ENCODE results near the gene HNRNPLL. TPM values are rescaled to one million over a fixed set of nuclear protein-coding genes. Genes with fewer than 3 reads are reported as not detected.

The HNRNPLL gene
- total and polyA plus RNA-seq, 2 of the 8 experiments (the other 6 are each of a cell fraction or from before 2014, with no cell fraction given) = 18.6 to 69.3 TPM

DNA sequence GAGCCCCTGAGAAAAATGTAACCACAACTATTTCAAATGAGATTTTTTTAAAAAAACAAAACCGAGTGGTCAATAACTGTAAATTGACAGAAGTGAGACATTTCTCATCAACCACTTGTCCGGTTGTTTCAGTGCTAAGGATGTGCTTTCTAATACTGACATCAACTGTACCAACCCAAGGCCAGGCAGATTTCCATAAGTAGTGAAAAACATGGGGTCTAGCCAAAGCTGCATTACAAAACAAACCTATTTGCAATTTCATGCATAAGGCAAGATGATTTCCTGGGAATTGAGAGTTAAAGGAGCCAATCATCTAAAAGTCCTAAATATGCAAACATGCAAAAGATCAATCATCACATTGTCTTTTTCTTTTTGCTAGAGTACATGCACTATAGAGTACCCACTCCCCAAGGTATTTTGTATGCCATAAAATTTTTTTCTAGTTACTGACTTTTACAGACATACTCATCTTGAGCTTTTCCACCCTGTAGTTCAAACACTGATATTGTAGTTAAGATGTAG is 22.6 kb downstream of the HNRNPLL start:
- no peak overlapping the region for H3K18ac ChIP-seq (ENCODE audit: extremely low read depth, low read length)
- H4K8ac ChIP-seq (ENCODE audit: extremely low read depth, insufficient read depth, low read length) = no peak overlapping the region
- no peak for DNase-seq (ENCODE audit: low read depth in 1 of 2, low spot score in 2 of 2)
- H3K56ac ChIP-seq (replicated peaks; ENCODE audit: insufficient read length, low read depth, low read length) = no peak overlapping the region
- WGBS, 2 experiments (ENCODE audit: extremely low coverage in 1 of 2, insufficient coverage in 1 of 2, insufficient read length in 1 of 2, insufficient replicate concordance in 2 of 2, low coverage in 1 of 2, low lambda C conversion rate in 2 of 2, missing lambda C conversion rate in 1 of 2) = 70% methylated on average over 2 of the region's 2 CpGs; no CpG with 5 or more reads in 1 of the 2 experiments
- H4K20me1 ChIP-seq (replicated peaks in 1 of 2; ENCODE audit: control insufficient read depth in 1 of 2, insufficient read depth in 2 of 2, low read length in 2 of 2) = peaks cover 0 to 2% of the 10 kb centered on the region in 2 experiments
- no peak overlapping the region for H3K4ac ChIP-seq (replicated peaks; ENCODE audit: insufficient read length, low read depth, low read length)
- H3K36me3 ChIP-seq (ENCODE audit: control insufficient read depth in 2 of 4, insufficient read depth in 4 of 4, low read length in 3 of 4) = peaks cover 3 to 52% (median 8%) of the 10 kb centered on the region in 4 experiments; a peak in 6 of 8 replicates
- H3K9me3 ChIP-seq (ENCODE audit: insufficient read depth in 2 of 2, low read depth in 1 of 2, low read length in 1 of 2) = no peaks in the 10 kb centered on the region
- H2AK5ac ChIP-seq (ENCODE audit: low read depth, low read length) = no peak overlapping the region
- H3K4me2 ChIP-seq (ENCODE audit: insufficient read depth in 1 of 2, low read depth in 2 of 2, low read length in 2 of 2) = peak overlapping the region in 1 of 2 experiments; percentile 29; a peak in 2 of 4 replicates
- 0 out of 8 replicates have a peak overlapping the region, but pooled peaks of 1 of the 4 experiments have one; percentile 10 for H3K4me3 ChIP-seq (ENCODE audit: extremely low read depth in 1 of 4, insufficient read depth in 2 of 4, low read depth in 3 of 4, low read length in 4 of 4)
- H4K5ac ChIP-seq (ENCODE audit: insufficient read length, low read depth, low read length) = no peak overlapping the region
- peaks cover 0 to 13% (median 2%) of the 10 kb centered on the region in 4 experiments; a peak in 4 of 7 replicates for H3K4me1 ChIP-seq (replicated peaks in 1 of 4; ENCODE audit: control insufficient read depth in 3 of 4, insufficient read depth in 4 of 4, low read length in 3 of 4)
- TF ChIP-seq CTBP2 (IDR thresholded peaks at IDR 0.05; ENCODE audit: borderline replicate concordance, insufficient read depth, insufficient read length, low read length) (no peak), TAF1 (IDR thresholded peaks at IDR 0.05; ENCODE audit: low read depth, low read length) (no peak), CHD1 (IDR thresholded peaks at IDR 0.05; ENCODE audit: low read depth, low read length) (no peak), EZH2 (IDR thresholded peaks at IDR 0.05; ENCODE audit: low read depth, low read length, severe bottlenecking) (no peak), EP300 (IDR thresholded peaks at IDR 0.05; ENCODE audit: borderline replicate concordance in 1 of 2, low read depth in 2 of 2, low read length in 2 of 2) (no peak), SIN3A (conservative IDR thresholded peaks at IDR 0.05 in 1 of 2, IDR thresholded peaks at IDR 0.05 in 1 of 2; ENCODE audit: low read depth in 1 of 2, low read length in 2 of 2) (no peak), YY1 (IDR thresholded peaks at IDR 0.05; ENCODE audit: low read depth, low read length) (no peak), USF2 (IDR thresholded peaks at IDR 0.05; ENCODE audit: low read length) (no peak), CHD2 (IDR thresholded peaks at IDR 0.05; ENCODE audit: low read length) (no peak), POLR2AphosphoS5 (IDR thresholded peaks at IDR 0.05; ENCODE audit: low read depth, low read length) (no peak)
- H4K91ac ChIP-seq (replicated peaks; ENCODE audit: insufficient read length, low read length) = no peak overlapping the region
- no peak overlapping the region for H2BK15ac ChIP-seq (ENCODE audit: low read length)
- no peaks in the 10 kb centered on the region; the same call in 1 of the 2 replicates for H3K23me2 ChIP-seq (ENCODE audit: low read depth, low read length)
- FAIRE-seq = no peak
- no peak overlapping the region for H2BK20ac ChIP-seq (ENCODE audit: low read length)
- no peak overlapping the region for H2AFZ ChIP-seq (ENCODE audit: low read length)
- no peak overlapping the region for H2BK12ac ChIP-seq (ENCODE audit: low read depth, low read length)
- H3K79me2 ChIP-seq (ENCODE audit: control insufficient read depth in 1 of 2, insufficient read depth in 2 of 2, low read length in 2 of 2) = peaks cover 0 to 28% of the 10 kb centered on the region in 2 experiments; a peak in 3 of 4 replicates
- no peak overlapping the region for H2BK120ac ChIP-seq (replicated peaks; ENCODE audit: low read depth, low read length)
- no peak overlapping the region for H3K27ac ChIP-seq (ENCODE audit: low read depth, low read length)
- CTCF ChIA-PET (ENCODE audit: partially characterized antibody) = interaction anchor here (0.6 to 10.6 kb wide), 11 partner anchors 12 to 164 kb away, joined by 3 to 119 read pairs (median 13); partner anchors contain the start of gene HNRNPLL
- POLR2A ChIA-PET (ENCODE audit: partially characterized antibody) = interaction anchor here (0.7 to 2.3 kb wide), 2 partner anchors 171 to 239 kb away, joined by 3 to 16 read pairs; partner anchors contain the start of gene SRSF7
- H3K79me1 ChIP-seq (ENCODE audit: low read depth, low read length) = no peaks in the 10 kb centered on the region
- no peak overlapping the region for H3K9ac ChIP-seq (replicated peaks in 1 of 4; ENCODE audit: extremely low read depth in 1 of 4, low read depth in 3 of 4, low read length in 3 of 4)
- no peak overlapping the region for H2BK5ac ChIP-seq (ENCODE audit: low read depth, low read length)
- H3K27me3 ChIP-seq (replicated peaks in 1 of 4; ENCODE audit: control insufficient read depth in 3 of 4, extremely low read depth in 1 of 4, insufficient read depth in 3 of 4, low read length in 3 of 4) = no peaks in the 10 kb centered on the region
- no peak overlapping the region for H3K23ac ChIP-seq (ENCODE audit: insufficient read length)
- H3K14ac ChIP-seq (ENCODE audit: insufficient read length) = no peak overlapping the region

All from H1 (cell line).